ENCODE data around the gene CYP27C1.

The CYP27C1 gene

DNA sequence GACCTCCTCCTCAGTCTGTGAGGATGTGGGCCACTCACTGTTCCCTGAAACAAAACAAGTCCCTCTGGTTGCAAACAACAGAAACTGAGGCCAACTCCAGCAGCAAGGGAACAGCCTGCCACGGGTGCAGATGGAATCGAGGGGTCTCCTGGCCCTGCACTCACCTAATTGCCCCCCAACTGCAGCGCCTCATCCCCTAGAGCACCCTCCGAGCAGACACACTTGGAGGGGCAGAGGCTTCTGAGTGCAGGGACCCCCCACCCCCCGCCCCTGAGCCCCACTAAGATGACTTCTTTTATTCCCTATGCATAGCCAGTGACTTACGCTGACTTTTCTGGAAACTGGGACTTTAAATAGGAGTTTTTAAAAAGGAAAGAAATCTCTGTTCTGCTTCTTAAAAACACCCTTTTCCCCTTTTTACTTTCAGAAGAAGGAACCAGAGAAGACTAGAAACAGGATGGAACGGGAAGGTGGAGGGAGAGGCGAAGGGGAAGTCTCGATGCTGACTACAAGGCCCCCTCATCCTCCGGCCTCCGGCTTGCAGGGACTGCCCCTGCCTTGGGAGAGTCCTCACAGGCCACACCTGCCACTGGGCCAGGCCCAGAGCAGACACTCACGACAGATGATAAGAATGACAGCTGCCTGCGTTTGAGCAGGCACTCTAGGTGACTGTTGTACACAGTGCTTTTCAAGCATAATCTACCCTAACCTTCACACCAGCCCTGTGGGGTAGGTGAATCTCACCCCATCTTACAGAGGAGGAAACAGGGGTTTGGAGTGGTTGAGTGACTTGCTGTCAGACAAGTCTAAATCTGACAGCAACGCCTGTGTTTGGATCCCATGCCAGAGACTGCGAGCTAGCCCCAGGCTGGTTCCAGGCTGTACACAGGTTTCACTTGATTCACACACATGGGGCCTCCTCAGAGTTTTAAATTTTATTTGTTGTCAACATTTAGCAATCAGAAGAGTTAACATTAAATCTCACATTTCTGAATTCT, 85.0 kb downstream of the CYP27C1 start:
- in situ Hi-C loops (cut with HindIII; ENCODE audit: low sequenced_read_pairs): no loop called here

DNA sequence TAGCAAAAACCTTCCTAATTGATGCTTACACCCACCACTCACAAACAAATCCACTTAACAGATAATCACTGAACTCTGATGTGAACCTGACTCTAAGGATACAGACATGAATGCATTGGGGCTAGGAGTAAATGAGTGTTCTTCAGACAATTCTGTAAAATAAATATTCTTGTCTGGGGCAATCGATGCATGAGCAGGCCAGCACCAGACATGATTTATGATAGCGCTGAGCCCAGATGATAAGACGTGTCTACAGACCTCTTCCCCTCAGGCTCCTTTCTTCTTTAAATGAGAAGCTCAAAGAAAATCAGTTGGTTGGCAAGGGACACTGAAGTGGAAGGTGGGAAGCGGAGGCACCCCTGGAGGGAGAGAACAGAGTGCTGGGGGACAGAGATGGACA, 85.9 kb downstream of the CYP27C1 start:
- in situ Hi-C loops (cut with HindIII; ENCODE audit: low sequenced_read_pairs): no loop called here

Data from DLD1 (cell line).